WTC11 (cell line): ENCODE results near the gene KIF3B. TPM values are rescaled to one million over a fixed set of nuclear protein-coding genes. Genes with fewer than 3 reads are reported as not detected.

Experiments used
- ATAC-seq: fragments of 200-7000 bp; cut with Tn5 transposase; 2 replicates; pipeline ENCODE4 v1.10.0; 2021; ENCODE audit warnings: mild to moderate bottlenecking, moderate library complexity
- CTCF ChIA-PET: fragments of 300-600 bp; sonication (Branson Sonifier 250); formaldehyde crosslinking; loops from one replicate; lab custom pipeline; 2021; ENCODE audit warnings: antibody characterized with exemption; lab: Charles Lee
- POLR2A ChIA-PET: fragments of 350-600 bp; sonication (Branson Sonifier 250); formaldehyde crosslinking; loops from one replicate; lab custom pipeline; 2021; ENCODE audit warnings: antibody characterized with exemption; lab: Charles Lee
- DNase-seq: peaks from one replicate; pipeline ENCODE4 v3.0.0; 2021; ENCODE audit warnings: low spot score
- H3K27ac Mint-ChIP-seq: 2 replicates; pipeline ENCODE4 v1.8.0; 2021; ENCODE audit warnings: mixed read lengths
- H3K27me3 Mint-ChIP-seq: 2 replicates; pipeline ENCODE4 v1.8.0; 2021; ENCODE audit warnings: low read depth, mild to moderate bottlenecking, moderate library complexity, mixed read lengths
- H3K36me3 Mint-ChIP-seq: 2 replicates; pipeline ENCODE4 v1.8.0; 2021; ENCODE audit warnings: mixed read lengths
- H3K4me1 Mint-ChIP-seq: 2 replicates; pipeline ENCODE4 v1.8.0; 2022; ENCODE audit warnings: mixed read lengths
- H3K4me3 Mint-ChIP-seq: 2 replicates; pipeline ENCODE4 v1.8.0; 2021; ENCODE audit warnings: mild to moderate bottlenecking, moderate library complexity, mixed read lengths
- H3K9me3 Mint-ChIP-seq: 2 replicates; pipeline ENCODE4 v1.8.0; 2021; ENCODE audit warnings: mixed read lengths
- HMGA2 ChIP-seq: fragments of 250-450 bp; sonication (Bioruptor Pico); IDR thresholded peaks from 2 replicates; pipeline ENCODE4 v1.4.0; 2021; ENCODE audit warnings: mild to moderate bottlenecking, moderate library complexity
- JUN ChIP-seq: sonication (generic); formaldehyde crosslinking; IDR thresholded peaks from 2 replicates; pipeline ENCODE4 v1.8.0; 2023; ENCODE audit warnings: mild to moderate bottlenecking, missing genetic modification reagents
- NR3C1 ChIP-seq: sonication (generic); formaldehyde crosslinking; conservative IDR thresholded peaks from 2 replicates; pipeline ENCODE4 v1.8.1; 2023; ENCODE audit warnings: low read depth, mild to moderate bottlenecking, missing genetic modification reagents
- SP1 ChIP-seq: sonication (generic); formaldehyde crosslinking; conservative IDR thresholded peaks from 2 replicates; pipeline ENCODE4 v1.8.1; 2022; ENCODE audit warnings: missing genetic modification reagents
- TP53 ChIP-seq: sonication (generic); formaldehyde crosslinking; IDR thresholded peaks from 2 replicates; pipeline ENCODE4 v1.8.1; 2023; ENCODE audit warnings: mild to moderate bottlenecking, missing genetic modification reagents
- ZNF121 ChIP-seq: sonication (generic); formaldehyde crosslinking; IDR thresholded peaks from 2 replicates; pipeline ENCODE4 v1.8.0; 2023; ENCODE audit warnings: missing genetic modification reagents
- ZNF317 ChIP-seq: sonication (generic); formaldehyde crosslinking; IDR thresholded peaks from 2 replicates; pipeline ENCODE4 v1.8.1; 2023; ENCODE audit warnings: low read depth, mild to moderate bottlenecking, moderate library complexity, missing genetic modification reagents, borderline replicate concordance
- ZNF423 ChIP-seq: fragments of 250-450 bp; sonication (Bioruptor Pico); IDR thresholded peaks from 2 replicates; pipeline ENCODE4 v2.1.2; 2022; ENCODE audit warnings: mild to moderate bottlenecking, moderate library complexity
- total RNA-seq: library from RNA; stranded (reverse); gene quantifications from 3 replicates; pipeline ENCODE4 v1.2.3, GENCODE V29; 2021
- TF ChIP-seq, protein P1 (sequence below): sonication (generic); formaldehyde crosslinking; IDR thresholded peaks from 2 replicates; pipeline ENCODE4 v1.8.1; 2023; ENCODE audit warnings: mild to moderate bottlenecking, missing genetic modification reagents
- TF ChIP-seq, protein P2 (sequence below): fragments of 250-450 bp; sonication (Bioruptor Pico); IDR thresholded peaks from 2 replicates; pipeline ENCODE4 v1.8.0; 2021; ENCODE audit warnings: mild to moderate bottlenecking
- TF ChIP-seq, protein P3 (sequence below): sonication (generic); formaldehyde crosslinking; IDR thresholded peaks from 2 replicates; pipeline ENCODE4 v1.8.1; 2022; ENCODE audit warnings: mild to moderate bottlenecking, moderate library complexity, missing genetic modification reagents
- TF ChIP-seq, protein P4 (sequence below): sonication (generic); formaldehyde crosslinking; IDR thresholded peaks from 2 replicates; pipeline ENCODE4 v1.8.1; 2022; ENCODE audit warnings: low read depth, missing genetic modification reagents, borderline replicate concordance

Gene KIF3B
- total RNA-seq, 1 experiment from 2014 or later: 21.5 TPM

DNA sequence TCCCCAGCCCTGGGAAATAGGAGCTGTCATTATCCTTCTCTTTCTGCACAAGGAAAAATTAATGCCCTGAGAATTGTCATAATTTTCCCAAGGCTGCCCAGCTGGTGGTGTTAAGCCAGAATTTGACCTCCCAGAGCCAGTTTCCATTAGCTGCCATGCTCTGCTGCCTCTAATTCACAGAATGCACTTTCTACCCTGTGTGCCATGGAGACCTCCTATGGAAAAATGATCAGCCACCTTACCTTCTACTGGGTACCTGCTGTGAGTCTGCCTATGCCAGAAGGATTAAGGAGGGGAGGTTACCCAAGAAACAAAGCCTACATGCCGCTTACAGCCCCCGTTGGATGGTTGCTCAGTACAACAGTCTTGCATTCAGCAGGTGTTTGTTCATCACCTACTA, 40.6 kb upstream of the KIF3B start (continued):
- TF ChIP-seq, protein P1, sequence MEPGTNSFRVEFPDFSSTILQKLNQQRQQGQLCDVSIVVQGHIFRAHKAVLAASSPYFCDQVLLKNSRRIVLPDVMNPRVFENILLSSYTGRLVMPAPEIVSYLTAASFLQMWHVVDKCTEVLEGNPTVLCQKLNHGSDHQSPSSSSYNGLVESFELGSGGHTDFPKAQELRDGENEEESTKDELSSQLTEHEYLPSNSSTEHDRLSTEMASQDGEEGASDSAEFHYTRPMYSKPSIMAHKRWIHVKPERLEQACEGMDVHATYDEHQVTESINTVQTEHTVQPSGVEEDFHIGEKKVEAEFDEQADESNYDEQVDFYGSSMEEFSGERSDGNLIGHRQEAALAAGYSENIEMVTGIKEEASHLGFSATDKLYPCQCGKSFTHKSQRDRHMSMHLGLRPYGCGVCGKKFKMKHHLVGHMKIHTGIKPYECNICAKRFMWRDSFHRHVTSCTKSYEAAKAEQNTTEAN (CRISPR knock-in tag): no peak
- TF ChIP-seq SP1 (CRISPR knock-in tag) (no peak), ZNF121 (CRISPR knock-in tag) (no peak), NR3C1 (no peak)
- TF ChIP-seq, protein P2, sequence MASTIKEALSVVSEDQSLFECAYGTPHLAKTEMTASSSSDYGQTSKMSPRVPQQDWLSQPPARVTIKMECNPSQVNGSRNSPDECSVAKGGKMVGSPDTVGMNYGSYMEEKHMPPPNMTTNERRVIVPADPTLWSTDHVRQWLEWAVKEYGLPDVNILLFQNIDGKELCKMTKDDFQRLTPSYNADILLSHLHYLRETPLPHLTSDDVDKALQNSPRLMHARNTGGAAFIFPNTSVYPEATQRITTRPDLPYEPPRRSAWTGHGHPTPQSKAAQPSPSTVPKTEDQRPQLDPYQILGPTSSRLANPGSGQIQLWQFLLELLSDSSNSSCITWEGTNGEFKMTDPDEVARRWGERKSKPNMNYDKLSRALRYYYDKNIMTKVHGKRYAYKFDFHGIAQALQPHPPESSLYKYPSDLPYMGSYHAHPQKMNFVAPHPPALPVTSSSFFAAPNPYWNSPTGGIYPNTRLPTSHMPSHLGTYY: no peak

DNA sequence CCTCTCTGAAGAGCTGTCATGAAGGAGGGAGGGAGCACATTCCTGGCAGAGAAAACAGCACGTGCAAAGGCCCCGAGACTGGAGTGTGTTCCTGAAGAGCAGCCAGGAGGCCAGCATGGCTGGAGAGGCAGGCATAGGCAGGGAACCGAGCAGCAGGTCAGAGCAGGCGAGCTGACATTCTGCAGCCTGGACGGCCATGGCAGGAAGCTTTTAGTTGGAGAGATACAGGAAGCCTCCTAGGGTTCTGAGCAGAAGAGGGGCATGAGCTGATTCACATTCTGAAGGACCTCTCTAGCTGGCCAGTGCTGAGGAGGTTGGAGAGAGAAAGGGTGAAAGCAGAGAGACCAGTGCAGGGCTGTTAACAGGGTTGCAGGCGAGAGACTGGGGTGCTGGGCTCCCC, 40.0 kb upstream of the KIF3B start:
- DNase-seq: no peak
- POLR2A ChIA-PET: interaction anchor here (0.6 kb wide), 1 partner anchor 18 kb away, joined by 6 read pairs; no protein-coding TSS in a partner anchor
- CTCF ChIA-PET: no interaction called here
- Mint-ChIP-seq H3K4me3 (no peak overlapping the region), H3K27ac (no peak overlapping the region), H3K4me1 (peaks cover 15% of the 10 kb centered on the region), H3K9me3 (no peaks in the 10 kb centered on the region), H3K27me3 (no peaks in the 10 kb centered on the region), H3K36me3 (peaks cover 23% of the 10 kb centered on the region)
- ATAC-seq: no peak
- TF ChIP-seq ZNF121 (CRISPR knock-in tag) (no peak), ZNF317 (CRISPR knock-in tag) (no peak)
- TF ChIP-seq, protein P3, sequence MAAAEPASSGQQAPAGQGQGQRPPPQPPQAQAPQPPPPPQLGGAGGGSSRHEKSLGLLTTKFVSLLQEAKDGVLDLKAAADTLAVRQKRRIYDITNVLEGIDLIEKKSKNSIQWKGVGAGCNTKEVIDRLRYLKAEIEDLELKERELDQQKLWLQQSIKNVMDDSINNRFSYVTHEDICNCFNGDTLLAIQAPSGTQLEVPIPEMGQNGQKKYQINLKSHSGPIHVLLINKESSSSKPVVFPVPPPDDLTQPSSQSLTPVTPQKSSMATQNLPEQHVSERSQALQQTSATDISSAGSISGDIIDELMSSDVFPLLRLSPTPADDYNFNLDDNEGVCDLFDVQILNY (CRISPR knock-in tag): no peak
- TF ChIP-seq, protein P4, sequence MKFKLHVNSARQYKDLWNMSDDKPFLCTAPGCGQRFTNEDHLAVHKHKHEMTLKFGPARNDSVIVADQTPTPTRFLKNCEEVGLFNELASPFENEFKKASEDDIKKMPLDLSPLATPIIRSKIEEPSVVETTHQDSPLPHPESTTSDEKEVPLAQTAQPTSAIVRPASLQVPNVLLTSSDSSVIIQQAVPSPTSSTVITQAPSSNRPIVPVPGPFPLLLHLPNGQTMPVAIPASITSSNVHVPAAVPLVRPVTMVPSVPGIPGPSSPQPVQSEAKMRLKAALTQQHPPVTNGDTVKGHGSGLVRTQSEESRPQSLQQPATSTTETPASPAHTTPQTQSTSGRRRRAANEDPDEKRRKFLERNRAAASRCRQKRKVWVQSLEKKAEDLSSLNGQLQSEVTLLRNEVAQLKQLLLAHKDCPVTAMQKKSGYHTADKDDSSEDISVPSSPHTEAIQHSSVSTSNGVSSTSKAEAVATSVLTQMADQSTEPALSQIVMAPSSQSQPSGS: no peak

DNA sequence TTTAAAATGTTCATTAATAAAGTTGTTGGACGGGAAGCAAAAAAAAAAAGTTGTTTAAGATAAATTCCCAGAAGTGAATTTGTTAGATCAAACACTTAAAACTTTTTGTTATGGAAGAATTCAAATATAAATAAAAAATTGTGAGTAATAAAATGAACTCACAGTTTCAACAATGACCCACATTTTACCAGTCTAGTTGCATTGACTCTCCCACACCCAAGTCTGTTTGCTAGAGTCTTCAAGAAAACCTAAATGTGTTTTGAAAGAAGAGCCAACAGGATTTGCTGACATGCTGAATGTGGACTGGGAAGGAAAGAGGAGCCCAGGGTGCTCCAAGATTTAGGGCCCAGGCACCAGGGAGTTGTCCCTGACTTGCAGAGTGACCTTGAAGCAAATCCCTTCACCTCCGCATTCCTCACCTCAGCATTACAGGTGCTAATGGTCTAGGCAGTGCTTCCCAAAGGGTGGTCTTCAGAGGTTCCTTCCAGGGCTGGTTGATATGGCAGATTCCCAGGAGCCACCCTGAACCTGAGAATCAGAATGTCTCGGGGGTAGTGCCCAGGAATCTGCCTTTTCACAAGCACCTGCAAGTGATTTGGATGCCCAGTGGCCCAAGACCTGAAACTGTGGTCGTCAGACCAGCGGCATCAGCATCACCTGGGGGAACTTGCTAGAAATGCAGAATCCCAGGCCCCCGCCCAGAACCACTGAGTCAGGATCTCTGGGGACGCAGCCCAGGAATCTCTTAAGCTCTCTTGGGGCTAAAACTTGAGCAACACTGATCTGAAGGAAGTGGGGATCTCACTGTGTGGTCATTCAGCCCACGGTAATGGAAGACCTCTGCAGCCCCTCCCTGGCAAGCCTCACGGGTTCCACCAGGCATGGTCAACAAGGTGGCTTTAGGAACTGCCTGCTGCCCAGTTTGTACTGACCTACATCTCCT, 38.7 kb upstream of the KIF3B start:
- Mint-ChIP-seq H3K4me1 (peaks cover 15% of the 10 kb centered on the region), H3K4me3 (no peak overlapping the region), H3K27me3 (no peaks in the 10 kb centered on the region), H3K27ac (no peak overlapping the region), H3K36me3 (peaks cover 13% of the 10 kb centered on the region)
- DNase-seq: no peak
- ATAC-seq: peak; percentile 41; the same call in 1 of the 2 replicates
- ChIA-PET CTCF (interaction anchor here (0.6 kb wide), 1 partner anchor 16 kb away, joined by 3 read pairs; no protein-coding TSS in a partner anchor), POLR2A (no interaction called here)
- TF ChIP-seq HMGA2 (CRISPR knock-in tag) (no peak), NR3C1 (no peak), JUN (CRISPR knock-in tag) (no peak), ZNF423 (CRISPR knock-in tag) (no peak)
- TF ChIP-seq, all 79 proteins: peak for 0
- H3K9me3 Mint-ChIP-seq: no peaks in the 10 kb centered on the region

DNA sequence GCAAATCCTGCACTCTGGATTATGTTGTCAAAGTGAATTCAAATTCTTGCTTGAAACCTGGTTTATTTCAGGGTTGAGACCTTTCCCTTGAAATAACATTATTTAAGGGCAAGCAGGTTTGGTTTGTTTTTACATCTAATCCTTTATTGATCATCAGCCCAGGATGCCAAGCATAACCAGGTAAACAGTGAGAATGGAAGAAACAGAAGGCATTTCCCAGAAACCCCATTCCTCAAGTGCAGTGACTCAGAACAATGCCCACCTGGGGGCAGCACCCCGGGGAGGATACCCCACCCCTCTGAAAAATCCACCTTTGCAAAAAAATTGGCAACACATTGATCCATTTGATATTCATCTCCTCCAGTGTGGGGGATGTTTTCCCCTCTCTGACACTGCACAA, 37.2 kb upstream of the KIF3B start:
- DNase-seq (peak; percentile 25), ATAC-seq (no peak)
- Mint-ChIP-seq H3K4me1 (peaks cover 15% of the 10 kb centered on the region), H3K27ac (no peak overlapping the region), H3K4me3 (no peak overlapping the region), H3K36me3 (peaks cover 6% of the 10 kb centered on the region), H3K9me3 (no peaks in the 10 kb centered on the region), H3K27me3 (no peaks in the 10 kb centered on the region)
- CTCF ChIA-PET: interaction anchor here (0.6 kb wide), 1 partner anchor 217 kb away, joined by 3 read pairs; no protein-coding TSS in a partner anchor
- POLR2A ChIA-PET: no interaction called here
- TF ChIP-seq TP53 (CRISPR knock-in tag): no peak
- TF ChIP-seq ZNF423 (CRISPR knock-in tag): peak; percentile 85
